HUES64 (cell line): Measurements from ENCODE around the gene ICAM3.

Source experiments
- H3K27ac ChIP-seq: 2 replicates; pipeline ENCODE4 v1.7.0; 2013; ENCODE audit warnings: low read depth, low read length, inconsistent platforms
- H3K27me3 ChIP-seq: 2 replicates; pipeline ENCODE4 v1.6.1; 2013; ENCODE audit warnings: mild to moderate bottlenecking, low read length; ENCODE audit not compliant: insufficient read depth
- H3K36me3 ChIP-seq: 2 replicates; pipeline ENCODE4 v1.6.1; 2013; ENCODE audit warnings: mild to moderate bottlenecking, low read length; ENCODE audit not compliant: insufficient read depth
- H3K4me1 ChIP-seq: 2 replicates; pipeline ENCODE4 v1.6.1; 2013; ENCODE audit warnings: mild to moderate bottlenecking, low read length, moderate library complexity; ENCODE audit not compliant: insufficient read depth
- H3K4me3 ChIP-seq: 2 replicates; pipeline ENCODE4 v1.5.1; 2013; ENCODE audit warnings: mild to moderate bottlenecking, low read length, moderate library complexity
- H3K9ac ChIP-seq: 2 replicates; pipeline ENCODE4 v1.6.1; 2013; ENCODE audit warnings: mild to moderate bottlenecking, low read depth, low read length
- H3K9me3 ChIP-seq: 2 replicates; pipeline ENCODE4 v1.6.1; 2013; ENCODE audit warnings: low read depth, low read length; ENCODE audit not compliant: insufficient read depth
- WGBS: fragments of 150-250, 120-280 bp; methylation state at CpG from one replicate; pipeline ENCODE4 v1.1.7; 2013; ENCODE audit warnings: missing lambda C conversion rate; 5-methylcytosine and 5-hydroxymethylcytosine counted together

ICAM3 gene

DNA sequence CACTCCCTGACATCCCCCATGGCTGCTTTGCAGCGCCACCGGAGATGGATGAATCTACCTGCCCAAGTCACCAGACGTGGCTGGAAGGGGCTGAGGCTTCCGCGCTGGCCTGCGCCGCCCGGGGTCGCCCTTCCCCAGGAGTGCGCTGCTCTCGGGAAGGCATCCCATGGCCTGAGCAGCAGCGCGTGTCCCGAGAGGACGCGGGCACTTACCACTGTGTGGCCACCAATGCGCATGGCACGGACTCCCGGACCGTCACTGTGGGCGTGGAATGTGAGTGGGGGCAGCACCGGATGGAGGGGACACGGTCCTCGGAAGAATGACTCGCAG lies 45.1 kb downstream of the ICAM3 start:
- H3K27ac ChIP-seq: no peak overlapping the region
- 9% methylated on average over 25 of the region's 25 CpGs for WGBS
- H3K27me3 ChIP-seq: peaks cover 86% of the 10 kb centered on the region
- H3K36me3 ChIP-seq: no peaks in the 10 kb centered on the region
- H3K9ac ChIP-seq: no peak overlapping the region
- H3K4me1 ChIP-seq: no peaks in the 10 kb centered on the region; the same call in 1 of the 2 replicates
- no peak overlapping the region for H3K4me3 ChIP-seq
- H3K9me3 ChIP-seq: no peaks in the 10 kb centered on the region

DNA sequence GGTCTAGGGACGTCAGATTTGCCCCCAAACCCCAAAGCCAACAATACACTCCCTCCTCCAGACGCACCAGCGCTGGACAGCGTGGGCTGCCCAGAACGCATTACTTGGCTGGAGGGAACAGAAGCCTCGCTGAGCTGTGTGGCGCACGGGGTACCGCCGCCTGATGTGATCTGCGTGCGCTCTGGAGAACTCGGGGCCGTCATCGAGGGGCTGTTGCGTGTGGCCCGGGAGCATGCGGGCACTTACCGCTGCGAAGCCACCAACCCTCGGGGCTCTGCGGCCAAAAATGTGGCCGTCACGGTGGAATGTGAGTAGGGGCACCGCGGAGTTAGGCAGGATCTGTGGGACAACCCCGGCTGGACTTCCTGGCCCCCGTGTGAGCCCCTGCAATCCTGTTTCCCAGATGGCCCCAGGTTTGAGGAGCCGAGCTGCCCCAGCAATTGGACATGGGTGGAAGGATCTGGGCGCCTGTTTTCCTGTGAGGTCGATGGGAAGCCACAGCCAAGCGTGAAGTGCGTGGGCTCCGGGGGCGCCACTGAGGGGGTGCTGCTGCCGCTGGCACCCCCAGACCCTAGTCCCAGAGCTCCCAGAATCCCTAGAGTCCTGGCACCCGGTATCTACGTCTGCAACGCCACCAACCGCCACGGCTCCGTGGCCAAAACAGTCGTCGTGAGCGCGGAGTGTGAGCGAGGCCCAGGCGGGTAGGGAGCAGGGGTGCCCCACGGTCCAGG lies 45.6 kb downstream of the ICAM3 start:
- H3K27me3 ChIP-seq: peaks cover 91% of the 10 kb centered on the region
- H3K9me3 ChIP-seq: no peaks in the 10 kb centered on the region
- no peak overlapping the region for H3K4me3 ChIP-seq
- no peak overlapping the region for H3K9ac ChIP-seq
- no peaks in the 10 kb centered on the region; the same call in 1 of the 2 replicates for H3K4me1 ChIP-seq
- WGBS: 23% methylated on average over 49 of the region's 49 CpGs
- no peak overlapping the region for H3K27ac ChIP-seq
- no peaks in the 10 kb centered on the region for H3K36me3 ChIP-seq

DNA sequence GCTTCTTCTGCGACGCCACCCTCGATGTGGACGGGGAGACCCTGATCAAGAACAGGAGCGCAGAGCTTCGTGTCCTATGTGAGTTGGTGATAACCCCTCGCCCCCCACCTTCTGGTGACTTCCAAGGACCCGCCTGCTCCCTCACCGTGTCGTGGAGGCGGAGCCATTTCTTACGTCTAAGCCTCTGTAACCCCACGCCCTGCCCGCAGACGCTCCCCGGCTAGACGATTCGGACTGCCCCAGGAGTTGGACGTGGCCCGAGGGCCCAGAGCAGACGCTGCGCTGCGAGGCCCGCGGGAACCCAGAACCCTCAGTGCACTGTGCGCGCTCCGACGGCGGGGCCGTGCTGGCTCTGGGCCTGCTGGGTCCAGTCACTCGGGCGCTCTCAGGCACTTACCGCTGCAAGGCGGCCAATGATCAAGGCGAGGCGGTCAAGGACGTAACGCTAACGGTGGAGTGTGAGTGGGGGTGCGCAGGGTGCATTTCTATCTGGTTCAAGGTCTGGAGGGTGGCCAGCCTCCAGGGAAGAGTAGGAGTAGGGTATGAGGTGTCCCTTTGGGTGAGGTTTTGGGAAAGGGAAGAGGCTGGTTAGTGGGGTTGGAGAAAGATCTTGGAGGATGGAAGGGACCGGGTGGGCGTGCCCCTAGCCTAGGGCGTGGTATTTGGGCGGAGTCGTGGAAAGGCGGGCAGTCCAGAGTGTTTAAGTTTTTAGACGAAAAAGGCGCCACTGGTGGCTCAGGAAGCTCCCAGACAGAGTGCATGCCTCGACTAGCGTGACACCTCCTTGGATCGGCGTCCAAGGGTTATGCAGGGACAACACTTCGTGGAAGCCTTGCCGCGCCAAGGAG lies 46.4 kb downstream of the ICAM3 start:
- no peaks in the 10 kb centered on the region; the same call in 1 of the 2 replicates for H3K4me1 ChIP-seq
- H3K36me3 ChIP-seq: no peaks in the 10 kb centered on the region
- H3K27me3 ChIP-seq: peaks cover 96% of the 10 kb centered on the region

DNA sequence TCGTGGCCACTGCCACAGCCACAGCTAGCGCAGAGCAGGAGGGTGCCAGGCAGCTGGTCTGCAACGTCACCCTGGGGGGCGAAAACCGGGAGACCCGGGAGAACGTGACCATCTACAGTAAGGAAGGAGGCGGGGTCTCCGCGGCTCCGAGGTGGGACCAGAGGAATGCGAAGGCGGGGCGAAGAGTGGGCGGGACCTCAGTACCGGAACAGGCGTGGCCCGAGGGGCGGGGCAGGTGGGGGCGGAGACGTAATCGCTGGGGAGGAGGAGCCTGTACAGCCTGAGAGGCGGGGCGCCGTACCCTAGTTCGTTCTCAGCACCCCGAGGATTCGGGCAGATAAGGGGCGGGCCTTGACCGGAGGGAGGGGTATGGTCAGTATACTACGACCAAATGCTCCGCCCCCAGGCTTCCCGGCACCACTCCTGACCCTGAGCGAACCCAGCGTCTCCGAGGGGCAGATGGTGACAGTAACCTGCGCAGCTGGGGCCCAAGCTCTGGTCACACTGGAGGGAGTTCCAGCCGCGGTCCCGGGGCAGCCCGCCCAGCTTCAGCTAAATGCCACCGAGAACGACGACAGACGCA lies 47.1 kb downstream of the ICAM3 start:
- Histone ChIP-seq H3K9ac (no peak overlapping the region), H3K4me3 (peak overlapping the region; percentile 54), H3K36me3 (no peaks in the 10 kb centered on the region), H3K27me3 (peaks cover 98% of the 10 kb centered on the region), H3K27ac (no peak overlapping the region), H3K9me3 (no peaks in the 10 kb centered on the region), H3K4me1 (no peaks in the 10 kb centered on the region; the same call in 1 of the 2 replicates)
- 2% methylated on average over 45 of the region's 45 CpGs for WGBS

More for the DNA sequence above, 46.4 kb downstream of the ICAM3 start:
- H3K9ac ChIP-seq: no peak overlapping the region
- H3K4me3 ChIP-seq: peak overlapping the region; percentile 44
- WGBS: 20% methylated on average over 56 of the region's 56 CpGs
- no peak overlapping the region for H3K27ac ChIP-seq
- H3K9me3 ChIP-seq: no peaks in the 10 kb centered on the region

DNA sequence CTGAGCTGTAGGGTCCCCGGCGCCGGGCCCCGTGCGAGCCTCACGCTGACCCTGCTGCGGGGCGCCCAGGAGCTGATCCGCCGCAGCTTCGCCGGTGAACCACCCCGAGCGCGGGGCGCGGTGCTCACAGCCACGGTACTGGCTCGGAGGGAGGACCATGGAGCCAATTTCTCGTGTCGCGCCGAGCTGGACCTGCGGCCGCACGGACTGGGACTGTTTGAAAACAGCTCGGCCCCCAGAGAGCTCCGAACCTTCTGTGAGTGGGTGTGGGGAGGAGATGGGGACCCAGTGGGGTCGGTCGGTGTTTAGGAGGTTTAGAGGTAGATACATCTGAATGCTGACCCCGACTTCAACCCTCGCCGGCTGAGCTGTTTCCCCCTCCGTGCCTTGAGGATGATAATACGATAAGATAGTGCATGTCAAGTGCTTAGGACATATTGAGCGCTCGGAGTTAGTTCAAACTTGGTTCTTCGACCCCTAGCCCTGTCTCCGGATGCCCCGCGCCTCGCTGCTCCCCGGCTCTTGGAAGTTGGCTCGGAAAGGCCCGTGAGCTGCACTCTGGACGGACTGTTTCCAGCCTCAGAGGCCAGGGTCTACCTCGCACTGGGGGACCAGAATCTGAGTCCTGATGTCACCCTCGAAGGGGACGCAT lies 47.7 kb downstream of the ICAM3 start:
- Histone ChIP-seq H3K4me3 (peak overlapping the region; percentile 54), H3K27ac (no peak overlapping the region), H3K36me3 (no peaks in the 10 kb centered on the region), H3K4me1 (no peaks in the 10 kb centered on the region; the same call in 1 of the 2 replicates), H3K9me3 (no peaks in the 10 kb centered on the region), H3K9ac (no peak overlapping the region), H3K27me3 (peaks cover 100% of the 10 kb centered on the region)
- WGBS: 6% methylated on average over 49 of the region's 49 CpGs

DNA sequence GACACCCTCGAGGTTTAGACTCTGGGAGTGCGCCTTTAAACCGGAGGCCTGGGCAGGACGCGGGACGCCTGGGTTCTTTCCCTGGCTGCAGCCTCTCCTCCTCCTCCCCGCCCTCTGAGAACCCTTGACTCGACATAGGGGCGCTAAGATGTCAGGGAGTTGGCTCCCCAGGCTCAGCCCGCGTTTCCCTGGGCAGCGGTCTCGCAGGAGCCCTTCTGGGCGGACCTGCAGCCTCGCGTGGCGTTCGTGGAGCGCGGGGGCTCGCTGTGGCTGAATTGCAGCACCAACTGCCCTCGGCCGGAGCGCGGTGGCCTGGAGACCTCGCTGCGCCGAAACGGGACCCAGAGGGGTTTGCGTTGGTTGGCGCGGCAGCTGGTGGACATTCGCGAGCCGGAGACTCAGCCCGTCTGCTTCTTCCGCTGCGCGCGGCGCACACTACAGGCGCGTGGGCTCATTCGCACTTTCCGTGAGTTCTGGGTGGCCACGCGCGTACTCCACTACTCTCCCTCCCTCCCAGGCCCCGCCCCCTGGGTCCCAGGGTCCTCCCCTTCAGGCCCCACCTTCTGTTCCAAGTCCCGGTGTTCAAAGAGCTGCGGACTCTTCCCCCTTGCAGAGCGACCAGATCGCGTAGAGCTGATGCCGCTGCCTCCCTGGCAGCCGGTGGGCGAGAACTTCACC lies 48.4 kb downstream of the ICAM3 start:
- Histone ChIP-seq H3K4me3 (peak overlapping the region; percentile 54), H3K27ac (no peak overlapping the region)
- WGBS: 3% methylated on average over 57 of the region's 57 CpGs

DNA sequence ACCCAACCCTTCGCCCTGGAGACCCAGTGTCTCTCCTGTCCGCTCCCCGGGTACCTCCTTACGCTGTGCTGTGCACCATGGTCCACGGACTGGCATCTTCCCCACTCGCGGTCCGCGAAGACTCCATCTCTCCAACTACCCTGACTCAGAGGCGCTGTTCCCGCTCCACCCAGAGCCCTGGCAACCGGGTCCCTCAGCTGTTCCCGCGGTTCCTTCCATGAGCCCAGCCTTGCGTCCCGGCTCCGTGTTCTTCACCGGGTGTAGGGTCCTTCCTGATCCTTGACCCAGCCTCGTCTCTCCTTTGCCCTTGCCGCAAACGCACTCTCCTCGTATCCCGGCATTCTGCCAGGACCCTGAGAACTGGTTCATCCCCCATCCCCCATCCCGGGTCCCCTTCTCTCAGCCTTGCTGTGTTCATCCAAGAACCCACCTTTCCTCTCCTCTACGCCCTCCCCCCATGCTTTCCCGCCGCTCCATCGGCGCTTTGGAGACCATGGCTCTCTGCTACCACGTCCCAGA lies 49.0 kb downstream of the ICAM3 start:
- H3K9me3 ChIP-seq: no peaks in the 10 kb centered on the region
- no peak overlapping the region for H3K27ac ChIP-seq
- peak overlapping the region; percentile 54 for H3K4me3 ChIP-seq
- H3K9ac ChIP-seq: no peak overlapping the region
- 0 out of 2 replicates have a peak, but pooled peaks cover 3% of the 10 kb centered on the region for H3K4me1 ChIP-seq
- peaks cover 99% of the 10 kb centered on the region for H3K27me3 ChIP-seq
- H3K36me3 ChIP-seq: peaks cover 1% of the 10 kb centered on the region; the same call in 1 of the 2 replicates
- WGBS: 3% methylated on average over 30 of the region's 30 CpGs

More for the DNA sequence above, 48.4 kb downstream of the ICAM3 start:
- Histone ChIP-seq H3K9me3 (no peaks in the 10 kb centered on the region), H3K4me1 (peaks cover 3% of the 10 kb centered on the region; the same call in 1 of the 2 replicates), H3K36me3 (no peaks in the 10 kb centered on the region), H3K27me3 (peaks cover 100% of the 10 kb centered on the region), H3K9ac (no peak overlapping the region)

DNA sequence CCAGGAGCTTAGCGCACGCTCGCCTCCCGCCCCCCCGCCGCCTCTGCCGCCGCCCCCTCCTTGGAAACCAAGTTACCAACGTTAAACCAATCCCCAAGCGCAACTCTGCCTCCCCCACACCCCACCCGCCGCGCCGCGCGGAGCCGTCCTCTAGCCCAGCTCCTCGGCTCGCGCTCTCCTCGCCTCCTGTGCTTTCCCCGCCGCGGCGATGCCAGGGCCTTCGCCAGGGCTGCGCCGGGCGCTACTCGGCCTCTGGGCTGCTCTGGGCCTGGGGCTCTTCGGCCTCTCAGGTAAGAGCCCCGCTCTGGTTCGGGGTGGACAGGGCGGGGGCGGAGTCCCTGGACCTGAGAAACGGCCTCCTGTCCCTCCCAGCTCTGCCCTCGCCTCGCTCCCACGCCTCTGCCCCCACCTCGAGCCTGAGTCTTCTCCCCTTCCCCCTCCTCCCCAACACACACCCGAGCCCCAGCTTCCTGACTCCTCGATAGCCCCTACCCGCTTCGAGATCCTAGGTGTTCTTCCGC lies 49.5 kb downstream of the ICAM3 start, which contains the start of gene ICAM5:
TSS of gene ICAM5 (plus strand) at position 117 of the 521 bp plus-strand sequence. CDS start at position 209, 92 bp downstream.
- no peak within 1 kb of the TSS for H3K27ac ChIP-seq
- 1% methylated on average over 44 of the region's 45 CpGs for WGBS
- peak within 1 kb of the TSS; percentile 54 for H3K4me3 ChIP-seq
- peaks cover 94% of the 10 kb centered on the region for H3K27me3 ChIP-seq
- H3K4me1 ChIP-seq: 0 out of 2 replicates have a peak, but pooled peaks cover 3% of the 10 kb centered on the region
- H3K9ac ChIP-seq: no peak within 1 kb of the TSS
- H3K9me3 ChIP-seq: no peaks in the 10 kb centered on the region
- peaks cover 4% of the 10 kb centered on the region; the same call in 1 of the 2 replicates for H3K36me3 ChIP-seq

DNA sequence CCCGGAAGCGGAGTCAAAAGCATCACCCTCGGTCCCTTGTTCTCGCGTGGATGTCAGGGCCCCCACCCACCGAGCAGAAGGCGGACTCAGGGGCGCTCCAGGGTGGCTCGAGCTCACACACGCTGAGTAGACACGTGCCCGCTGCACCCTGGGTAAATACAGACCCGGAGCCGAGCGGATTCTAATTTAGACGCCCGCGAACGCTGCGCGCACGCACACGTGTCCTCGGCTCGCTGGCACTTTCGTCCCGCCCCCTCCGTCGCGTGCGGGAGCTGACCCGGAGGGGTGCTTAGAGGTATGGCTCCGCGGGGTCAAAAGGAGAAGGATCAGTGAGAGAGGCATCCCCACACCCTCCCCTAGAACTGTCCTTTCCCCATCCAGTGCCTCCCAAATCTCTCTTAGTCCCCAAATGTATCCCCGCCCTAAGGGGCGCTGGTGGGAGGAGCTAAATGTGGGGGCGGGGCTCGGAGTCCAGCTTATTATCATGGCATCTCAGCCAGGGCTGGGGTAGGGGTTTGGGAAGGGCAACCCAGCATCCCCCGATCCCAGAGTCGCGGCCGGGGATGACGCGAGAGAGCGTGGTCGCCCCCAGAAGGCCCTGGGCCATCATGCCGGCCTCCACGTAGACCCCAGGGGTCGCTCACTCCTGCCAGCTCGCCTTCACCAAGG lies 50.1 kb downstream of the ICAM3 start:
- Histone ChIP-seq H3K4me1 (0 out of 2 replicates have a peak, but pooled peaks cover 3% of the 10 kb centered on the region), H3K27ac (no peak overlapping the region), H3K9me3 (no peaks in the 10 kb centered on the region), H3K4me3 (peak overlapping the region; percentile 54), H3K36me3 (peaks cover 4% of the 10 kb centered on the region; the same call in 1 of the 2 replicates), H3K9ac (no peak overlapping the region), H3K27me3 (peaks cover 88% of the 10 kb centered on the region)
- 2% methylated on average over 49 of the region's 50 CpGs for WGBS
